ENCODE data around the gene GDPD4. TPM values are rescaled to one million over a fixed set of nuclear protein-coding genes. Genes with fewer than 3 reads are reported as not detected.

Gene GDPD4
- total and polyA plus RNA-seq, 9 of the 15 experiments (the other 6 are each of a cell fraction or from before 2014, with no cell fraction given) = 0.40 TPM; not detected in 8

- no peak for TF ChIP-seq SFPQ (IDR thresholded peaks at IDR 0.05; ENCODE audit: low read depth, low read length)
Measured at GRCh38 chr11:77250881-77251640, 50.4 kb downstream of the GDPD4 start (continued).

GRCh38 chr11:77249427-77249826, 52.1 kb downstream of the GDPD4 start:
- ATAC-seq (no peak), DNase-seq (ENCODE audit: extremely low read depth in 1 of 4, low spot score in 3 of 4) (no peak), FAIRE-seq (no peak)
- WGBS (ENCODE audit: insufficient coverage, low coverage, missing lambda C conversion rate) = 4% methylated on average over 3 of the region's 3 CpGs
- no peaks in the 10 kb centered on the region for H3K9me1 ChIP-seq (ENCODE audit: control insufficient read depth, insufficient read depth, low read length)
- no peak overlapping the region for H2AFZ ChIP-seq (ENCODE audit: low read depth, low read length)
- POLR2A ChIA-PET = interaction anchor here (0.7 kb wide), 1 partner anchor 50 kb away, joined by 4 read pairs; no protein-coding TSS in a partner anchor
- no peaks in the 10 kb centered on the region for H4K20me1 ChIP-seq (replicated peaks; ENCODE audit: control insufficient read depth, insufficient read depth, low read length)
- no peak overlapping the region for H3K4me2 ChIP-seq (ENCODE audit: insufficient read depth, low read length)
- peaks cover 0 to 12% of the 10 kb centered on the region in 2 experiments; a peak in 2 of 5 replicates for H3K27me3 ChIP-seq (ENCODE audit: control insufficient read depth in 2 of 2, insufficient read depth in 2 of 2, low read length in 2 of 2)
- in situ Hi-C loops (cut with MboI) (no loop called here), intact Hi-C loops (cut with micrococcal nuclease) (no loop called here)
- H3K9me3 ChIP-seq (replicated peaks; ENCODE audit: control insufficient read depth, insufficient read depth, low read depth, low read length) = no peaks in the 10 kb centered on the region
- CTCF ChIA-PET (ENCODE audit: low intra/inter-chr PET ratio) = no interaction called here
- no peak overlapping the region for H3K4me3 ChIP-seq
- no peak overlapping the region for H3K9ac ChIP-seq (ENCODE audit: insufficient read depth in 1 of 2, low read depth in 2 of 2, low read length in 2 of 2)
- no peaks in the 10 kb centered on the region for H3K4me1 ChIP-seq (replicated peaks in 1 of 2; ENCODE audit: control insufficient read depth in 2 of 2, insufficient read depth in 2 of 2, low read length in 2 of 2)
- H3K36me3 ChIP-seq (ENCODE audit: control insufficient read depth, insufficient read depth, low read length) = no peaks in the 10 kb centered on the region
- no peaks in the 10 kb centered on the region for H3K79me2 ChIP-seq (ENCODE audit: control insufficient read depth, insufficient read depth, low read length)
- H3K27ac ChIP-seq (ENCODE audit: extremely low read depth, low read depth, low read length) = no peak overlapping the region
- no TSS peak for BruUV-seq (replicated peaks)
- TF ChIP-seq CBX8 (IDR thresholded peaks at IDR 0.05; ENCODE audit: borderline replicate concordance, extremely low read depth, low read depth, low read length, poor library complexity, severe bottlenecking) (no peak), ZFP91 (CRISPR knock-in tag; IDR thresholded peaks at IDR 0.05) (no peak), NFE2L1 (tag; IDR thresholded peaks at IDR 0.05; ENCODE audit: borderline replicate concordance, low read depth) (no peak), MLX (CRISPR knock-in tag; conservative IDR thresholded peaks at IDR 0.05) (no peak), FOXP4 (CRISPR knock-in tag; IDR thresholded peaks at IDR 0.05; ENCODE audit: borderline replicate concordance) (no peak), RBFOX2 (IDR thresholded peaks at IDR 0.05; ENCODE audit: low read depth, low read length) (no peak), NFIX (CRISPR knock-in tag; IDR thresholded peaks at IDR 0.05; ENCODE audit: low read depth) (no peak), ILK (tag; IDR thresholded peaks at IDR 0.05; ENCODE audit: borderline replicate concordance, low read depth) (no peak), SMAD3 (CRISPR knock-in tag; conservative IDR thresholded peaks at IDR 0.05) (no peak), CHD4 (IDR thresholded peaks at IDR 0.05; ENCODE audit: insufficient read depth, insufficient replicate concordance, low read depth, low read length, poor library complexity, severe bottlenecking) (no peak)
